HPDE6-E6E7 (cell line): ENCODE data around the gene SRP14.

Experiments
- DNase-seq: peaks from one replicate; pipeline ENCODE4 v3.0.0; 2011; ENCODE audit warnings: missing footprints; ENCODE audit errors: extremely low spot score

Gene SRP14

DNA sequence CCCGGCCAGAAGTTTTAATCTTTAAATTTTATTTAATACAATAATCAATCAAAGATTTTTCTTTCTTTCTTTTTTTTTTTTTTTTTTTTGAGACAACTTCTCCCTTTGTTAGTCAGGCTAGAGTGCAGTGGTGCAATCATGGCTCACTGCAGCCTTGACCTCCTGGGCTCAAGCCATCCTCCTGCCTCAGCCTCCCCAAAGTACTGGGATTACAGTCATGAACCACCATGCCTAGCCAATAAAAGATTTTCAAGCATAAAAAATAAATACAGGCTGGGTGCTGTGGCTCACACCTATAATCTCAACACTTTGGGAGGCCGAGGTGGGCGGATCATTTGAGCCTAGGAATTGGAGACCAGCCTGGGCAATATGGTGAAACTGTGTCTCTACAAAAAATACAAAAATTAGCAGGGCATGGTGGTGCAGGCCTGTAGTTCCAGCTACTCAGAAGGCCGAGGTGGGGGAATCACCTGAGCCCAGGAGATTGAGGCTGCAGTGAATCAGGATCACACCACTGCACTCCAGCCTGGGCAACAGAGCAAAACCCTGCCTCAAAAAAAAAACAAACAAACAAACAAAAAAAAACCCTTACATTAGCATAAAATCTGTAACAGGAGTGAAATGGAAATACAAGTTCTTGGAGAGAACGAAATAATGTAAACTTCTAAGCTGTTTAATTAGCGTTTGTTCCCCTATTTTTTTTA is 29.1 kb upstream of the SRP14 start:
- no peak for DNase-seq

DNA sequence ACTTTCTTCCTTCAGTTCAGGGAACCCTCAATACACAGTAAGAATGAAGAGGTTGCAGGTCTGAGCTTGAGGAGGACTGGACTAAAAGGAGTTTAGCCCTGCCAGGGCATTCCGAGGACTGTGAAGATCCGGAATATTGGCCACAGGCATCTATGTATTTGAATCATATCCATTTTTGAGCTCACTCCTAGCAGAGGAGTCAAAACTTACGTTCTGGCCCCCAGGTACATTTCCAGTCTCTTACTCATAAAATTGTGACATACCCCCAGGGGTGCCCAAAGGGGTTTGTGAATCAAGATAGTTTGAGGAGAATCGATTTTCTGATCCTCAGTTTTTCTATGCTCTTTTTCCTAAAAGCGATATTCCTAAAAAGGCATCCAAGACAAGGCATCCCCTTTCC is 27.6 kb upstream of the SRP14 start:
- no peak for DNase-seq

DNA sequence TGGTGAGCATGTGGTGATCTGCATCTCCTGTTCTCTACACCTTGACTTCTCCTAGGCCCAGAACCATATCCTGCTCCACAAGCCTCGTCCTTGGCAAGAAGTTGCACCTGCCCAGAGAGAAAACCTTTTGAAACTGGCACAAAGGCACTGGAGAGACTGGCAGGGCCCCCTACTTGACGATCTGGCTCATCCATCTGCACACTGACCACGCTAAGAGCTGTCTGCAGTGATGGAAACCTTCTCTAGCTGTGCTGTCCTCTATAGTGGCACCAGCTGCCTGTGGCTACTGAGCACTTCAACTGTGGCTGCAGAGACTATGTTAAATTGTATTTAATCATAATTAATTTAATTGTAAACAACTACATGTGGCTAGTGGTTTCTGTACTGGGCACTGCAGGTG is 26.2 kb upstream of the SRP14 start:
- DNase-seq: no peak

DNA sequence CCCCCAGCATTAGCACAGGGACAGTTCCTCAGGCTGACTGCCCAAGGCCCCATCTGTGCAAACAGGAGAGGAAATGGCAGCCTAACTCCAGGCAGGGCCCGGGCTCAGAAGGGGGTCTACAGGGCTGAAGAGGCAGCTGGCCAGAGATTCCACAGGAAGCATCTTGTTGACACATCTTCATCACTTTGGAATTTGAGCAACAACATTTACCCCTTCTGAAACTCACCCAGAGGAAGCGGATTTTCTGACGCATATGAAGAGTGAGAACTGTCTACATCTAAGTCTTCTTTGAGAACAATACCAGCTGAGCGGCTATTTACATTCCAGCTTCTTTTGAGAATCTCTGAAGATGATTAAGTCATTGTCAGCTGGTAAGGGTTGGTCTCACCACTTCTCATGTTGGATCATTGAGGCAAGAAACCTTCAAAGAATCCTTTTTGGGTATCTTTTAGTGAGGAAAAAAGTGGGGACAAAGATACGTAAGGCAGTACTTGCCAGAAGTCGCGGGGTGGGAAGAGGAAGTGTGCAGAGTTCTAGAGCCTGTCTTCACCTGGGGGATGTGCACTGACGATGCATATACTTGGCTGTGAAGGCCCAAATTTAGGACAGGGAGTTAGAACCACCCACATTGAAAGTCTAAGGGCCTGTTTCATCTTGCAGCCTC is 25.4 kb upstream of the SRP14 start:
- no peak for DNase-seq

DNA sequence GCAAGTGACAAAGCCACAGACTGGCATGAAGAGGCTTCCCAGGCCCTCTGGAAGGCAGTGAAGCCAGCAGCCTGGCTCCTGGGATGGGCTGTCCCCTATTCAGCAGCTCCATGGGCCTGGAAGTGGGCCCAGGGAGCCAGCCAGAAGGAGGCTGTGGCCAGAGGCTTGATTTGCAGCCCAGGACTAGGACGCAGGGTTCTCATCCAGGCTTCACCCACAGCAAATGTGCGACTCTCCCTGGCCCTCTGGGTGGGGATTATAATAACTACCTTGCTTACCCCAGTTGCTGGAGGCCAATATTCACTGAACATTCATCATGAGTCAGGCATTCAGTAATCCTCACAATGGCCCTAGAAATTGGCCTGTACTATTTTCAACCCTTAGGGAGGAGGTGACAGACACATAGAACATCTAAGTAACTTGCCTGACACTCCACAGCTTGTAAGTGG is 24.6 kb upstream of the SRP14 start:
- DNase-seq: peak; percentile 69

DNA sequence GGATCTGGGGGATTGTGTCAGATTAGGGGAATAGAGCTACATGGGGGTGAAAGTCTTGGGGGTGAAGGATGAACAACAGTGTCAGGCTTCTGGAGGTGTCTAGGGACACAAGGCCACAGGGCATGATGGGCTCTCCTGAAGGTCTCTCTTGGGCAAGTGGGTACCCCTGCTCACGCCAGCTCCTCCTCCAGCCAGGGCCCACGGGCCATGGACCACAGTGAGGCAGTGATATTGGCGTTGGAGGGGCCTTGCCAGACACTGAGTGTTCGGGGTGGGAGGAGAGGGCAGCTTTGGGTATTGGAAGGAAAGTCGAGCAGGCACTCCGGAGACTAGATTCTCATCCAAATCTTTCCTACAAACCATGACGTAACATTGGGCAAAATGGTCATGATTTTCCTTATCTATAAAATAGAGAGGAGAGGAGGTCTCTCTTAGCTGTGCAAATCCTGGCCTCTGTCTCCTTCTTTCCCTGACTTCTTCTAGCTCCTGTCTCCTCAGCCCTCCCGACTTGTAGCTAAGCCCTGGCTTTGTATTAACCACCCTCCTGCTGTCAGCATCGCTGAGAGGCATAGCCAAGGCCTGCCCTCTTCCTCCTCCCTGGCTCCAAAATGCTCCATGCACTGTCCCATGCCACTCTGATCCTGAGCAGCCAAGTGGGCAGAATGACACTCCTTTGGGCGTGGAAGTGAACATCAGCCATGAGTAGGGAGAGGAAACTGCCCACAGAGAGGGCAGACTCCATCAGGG is 24.0 kb upstream of the SRP14 start:
- DNase-seq: no peak

DNA sequence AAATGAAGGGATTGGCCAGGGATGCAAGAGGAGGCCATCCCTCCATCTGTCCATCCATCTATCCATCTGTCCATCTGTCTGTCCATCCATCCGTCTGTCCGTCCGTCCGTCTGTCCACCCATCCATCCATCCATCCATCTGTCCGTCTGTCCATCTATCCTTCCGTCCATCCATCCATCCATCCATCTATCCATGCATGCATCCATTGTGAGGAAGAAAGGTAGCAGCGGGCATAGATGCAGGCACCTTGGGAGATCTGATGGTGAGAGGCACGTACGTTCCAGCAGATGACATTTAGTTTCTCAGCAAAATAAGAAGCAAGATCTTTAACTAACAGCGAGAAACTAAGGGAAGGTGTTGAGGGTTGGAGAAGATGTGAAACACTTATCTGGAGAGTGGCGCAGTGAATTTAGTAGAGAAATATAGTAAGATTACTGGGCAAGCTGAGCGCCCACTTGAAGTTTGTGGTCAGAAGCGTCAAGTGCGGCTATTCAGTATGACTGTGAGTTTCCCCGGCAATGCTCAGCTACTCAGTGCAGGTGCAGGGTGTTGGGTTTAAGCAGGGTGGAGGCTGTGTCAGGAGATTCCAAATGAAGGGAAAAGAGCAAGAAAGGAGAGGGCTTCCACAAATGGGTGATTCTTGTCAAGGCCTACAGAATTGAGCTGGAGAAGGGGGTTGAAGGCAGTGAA is 22.4 kb upstream of the SRP14 start:
- DNase-seq: no peak

DNA sequence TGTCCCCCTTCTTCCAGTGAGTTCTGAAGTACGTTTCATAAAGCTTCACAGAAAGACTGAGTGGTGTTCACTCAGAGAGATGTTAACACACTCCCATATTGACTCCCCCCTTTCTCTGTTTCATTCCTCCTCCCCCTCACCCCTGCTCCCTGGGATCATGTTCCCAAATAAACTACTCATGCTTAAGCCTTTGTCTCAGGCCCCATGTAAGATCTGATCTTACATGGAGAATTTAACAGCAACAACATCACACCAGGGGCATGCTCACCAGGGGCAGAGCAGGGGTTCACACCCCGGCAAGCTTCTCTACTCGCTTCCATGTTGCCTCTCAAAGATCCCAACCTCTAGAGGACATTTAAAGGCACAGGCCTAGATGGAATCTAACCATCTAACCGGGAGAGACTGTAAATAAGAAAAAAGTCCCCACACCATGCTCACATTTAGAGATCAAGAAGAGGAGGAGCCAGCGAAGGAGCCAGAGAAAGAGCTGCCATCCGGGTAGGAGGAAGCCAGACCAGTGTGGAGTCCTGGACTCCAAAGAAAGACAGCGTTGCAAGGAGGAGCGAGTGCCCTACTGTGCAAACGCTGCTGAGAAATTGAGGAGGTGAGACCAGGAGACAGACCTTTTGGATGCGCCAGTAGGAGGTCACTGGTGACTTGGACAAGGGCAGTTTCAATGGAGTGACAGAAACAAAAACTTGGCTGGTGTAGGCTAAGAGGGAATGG is 21.4 kb upstream of the SRP14 start:
- DNase-seq: no peak

DNA sequence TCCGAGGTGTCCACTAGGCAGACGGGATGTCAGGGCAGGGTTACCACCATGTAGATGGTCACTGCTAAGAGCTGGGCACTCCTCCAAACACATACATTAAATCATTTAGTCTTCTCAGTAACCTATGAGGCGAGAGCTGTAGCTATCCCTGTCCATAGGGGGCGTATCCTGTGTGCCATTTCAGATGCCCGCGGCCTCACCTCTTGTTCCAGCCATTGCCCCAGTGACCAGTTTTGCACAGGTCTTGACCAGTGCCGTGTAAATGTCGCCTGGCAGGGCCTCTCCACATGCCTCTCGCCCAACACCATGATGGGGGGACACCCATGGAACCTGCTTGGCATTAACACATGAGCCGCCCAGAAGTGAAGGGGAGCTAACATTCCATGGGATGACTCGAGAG is 20.8 kb upstream of the SRP14 start:
- no peak for DNase-seq

DNA sequence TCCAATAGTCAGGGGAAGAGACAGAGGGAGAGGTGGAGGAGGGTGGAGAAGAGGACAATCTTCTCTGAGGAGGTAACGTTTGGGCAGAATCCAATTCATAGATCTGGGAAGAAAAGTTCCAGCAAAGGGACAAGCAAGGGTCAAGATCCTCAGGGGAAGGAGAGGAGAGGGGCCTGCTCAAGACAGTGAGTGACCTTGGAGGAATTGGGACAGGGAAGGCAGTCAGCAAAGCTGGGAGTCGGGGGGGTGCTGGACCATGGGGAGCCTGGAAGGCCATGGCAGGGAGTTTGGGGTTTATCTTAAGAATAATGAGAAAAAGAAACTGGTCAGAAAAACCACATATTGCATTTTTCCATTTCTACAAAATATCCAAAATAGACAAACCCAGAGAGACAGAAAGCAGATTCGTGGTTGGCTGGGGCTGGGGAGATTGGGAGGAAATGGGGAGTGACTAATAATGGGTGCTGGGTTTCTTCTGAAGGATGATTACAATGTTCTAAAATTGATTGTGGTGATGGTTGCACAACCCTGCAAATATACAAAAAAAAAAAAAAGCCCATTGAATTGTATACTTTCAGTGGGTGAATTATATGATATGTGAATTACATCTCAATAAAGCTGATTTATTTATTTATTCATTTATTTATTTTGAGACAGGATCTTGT is 19.6 kb upstream of the SRP14 start:
- no peak for DNase-seq

DNA sequence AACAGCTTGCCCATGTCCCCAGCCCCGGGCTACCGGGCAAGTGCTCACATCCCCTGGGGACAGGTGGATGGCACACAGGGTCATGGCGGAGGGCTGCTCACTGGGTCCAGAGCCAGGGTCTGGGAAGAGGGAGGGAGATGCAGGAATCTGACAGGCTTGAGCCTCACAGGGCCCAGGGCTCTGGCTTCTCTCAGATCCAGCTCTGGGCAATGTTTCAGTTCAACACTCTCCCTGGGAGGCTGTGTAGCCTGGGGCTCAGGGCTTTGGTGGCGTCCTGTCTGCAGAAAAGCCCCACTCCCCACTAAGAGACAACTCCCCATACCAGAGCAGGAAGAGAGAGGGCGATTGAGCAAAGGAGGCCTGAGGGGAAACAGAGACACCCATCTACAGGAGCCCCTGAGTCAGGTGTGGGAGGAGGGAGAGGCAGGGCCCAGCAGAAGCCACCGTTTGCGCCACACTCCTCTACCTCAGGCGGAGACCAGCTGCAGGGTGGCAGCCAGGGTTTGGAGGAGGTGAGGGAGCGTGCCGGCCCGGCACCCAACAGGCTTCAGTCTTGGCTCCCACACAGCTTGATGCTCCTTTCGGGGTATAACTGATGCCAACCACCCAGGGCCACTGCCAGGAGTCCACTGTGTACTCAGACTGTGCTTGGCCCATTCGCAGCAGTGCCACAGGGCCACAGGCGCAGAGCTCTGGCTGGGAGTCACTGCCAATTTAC is 16.8 kb upstream of the SRP14 start:
- DNase-seq: no peak

DNA sequence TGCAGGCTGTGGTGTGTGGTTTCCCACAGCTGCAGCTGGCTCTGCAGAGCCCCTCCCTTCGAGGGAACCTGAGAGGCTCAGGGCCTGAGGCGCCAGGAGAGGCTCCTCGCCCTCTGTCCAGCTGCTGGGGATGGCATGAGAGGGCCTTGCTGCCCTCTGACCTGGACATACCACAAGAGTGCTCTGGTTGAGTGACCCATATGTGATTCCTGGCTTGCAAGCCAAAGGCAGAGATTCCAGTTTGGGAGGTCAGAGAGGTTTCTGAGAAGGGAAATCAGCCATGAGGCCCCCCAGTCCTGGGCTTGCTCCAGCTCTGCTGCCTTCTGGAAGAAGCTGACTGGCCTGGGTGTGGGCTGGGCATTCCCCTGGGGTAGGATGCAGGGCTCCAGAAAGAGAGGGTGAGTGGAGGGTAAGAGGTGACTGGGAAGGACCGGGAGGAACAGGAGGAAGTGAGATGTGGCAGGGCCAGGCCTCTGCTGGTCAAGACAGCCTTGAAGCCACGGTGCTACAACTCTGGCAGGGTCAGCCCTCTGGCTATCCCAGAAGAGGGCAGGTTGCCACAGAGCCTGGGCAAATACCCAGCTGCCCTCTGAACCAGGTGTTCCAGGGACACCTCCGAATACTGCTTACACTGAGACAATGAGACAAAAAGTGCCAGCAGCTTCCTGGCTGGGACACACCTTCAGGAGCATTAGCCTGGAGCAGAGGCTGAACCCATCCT is 16.0 kb upstream of the SRP14 start:
- DNase-seq: no peak

DNA sequence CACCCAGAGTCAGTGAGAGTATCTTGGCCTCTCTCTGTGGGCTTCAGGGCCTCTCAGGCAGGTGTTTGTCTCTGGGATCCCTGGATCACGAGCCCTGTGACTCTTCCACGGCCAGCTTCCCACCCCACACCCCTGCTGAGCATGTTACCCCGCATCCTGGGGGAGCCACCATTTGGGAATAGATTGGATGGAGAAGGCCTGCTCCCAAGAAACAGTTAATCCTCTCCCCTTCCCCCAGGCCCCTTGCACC is 15.5 kb upstream of the SRP14 start:
- no peak for DNase-seq

DNA sequence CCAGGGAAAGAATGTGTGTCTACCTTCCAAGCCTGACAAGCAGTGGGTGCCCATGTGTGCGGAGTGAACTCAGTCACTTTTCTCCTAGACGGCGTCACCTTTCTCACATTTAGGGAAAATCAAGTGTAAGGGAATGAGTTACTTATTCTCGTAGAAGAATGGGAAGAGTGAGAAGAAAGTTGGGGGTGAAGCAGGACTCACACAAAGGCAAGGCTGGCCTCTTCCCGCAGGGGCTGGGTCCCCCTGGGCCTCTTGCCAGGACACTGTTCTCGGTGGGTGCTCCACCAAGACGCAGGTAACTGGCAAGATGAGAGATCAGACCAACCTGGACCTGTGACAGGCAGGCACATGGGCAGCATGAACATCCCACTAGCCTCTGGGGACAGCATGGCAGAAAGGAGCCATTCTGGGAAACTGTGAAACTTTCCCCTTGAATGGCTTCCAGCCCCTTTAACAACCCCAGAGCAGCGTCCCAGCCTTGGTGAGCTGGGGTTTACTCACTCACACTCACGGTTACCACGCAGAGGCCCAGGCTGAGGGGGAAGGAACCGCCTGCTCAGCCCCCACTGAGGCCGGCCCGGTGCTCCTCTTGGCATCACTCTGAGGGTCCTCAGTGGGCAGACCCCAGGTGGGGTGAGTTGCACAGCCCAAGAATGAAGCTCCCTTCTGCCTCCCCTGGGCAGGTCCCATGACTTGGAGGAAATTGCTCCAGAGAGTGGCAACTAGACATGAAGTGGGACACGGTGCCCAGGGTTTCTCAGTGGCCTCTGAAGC is 15.0 kb upstream of the SRP14 start:
- no peak for DNase-seq

DNA sequence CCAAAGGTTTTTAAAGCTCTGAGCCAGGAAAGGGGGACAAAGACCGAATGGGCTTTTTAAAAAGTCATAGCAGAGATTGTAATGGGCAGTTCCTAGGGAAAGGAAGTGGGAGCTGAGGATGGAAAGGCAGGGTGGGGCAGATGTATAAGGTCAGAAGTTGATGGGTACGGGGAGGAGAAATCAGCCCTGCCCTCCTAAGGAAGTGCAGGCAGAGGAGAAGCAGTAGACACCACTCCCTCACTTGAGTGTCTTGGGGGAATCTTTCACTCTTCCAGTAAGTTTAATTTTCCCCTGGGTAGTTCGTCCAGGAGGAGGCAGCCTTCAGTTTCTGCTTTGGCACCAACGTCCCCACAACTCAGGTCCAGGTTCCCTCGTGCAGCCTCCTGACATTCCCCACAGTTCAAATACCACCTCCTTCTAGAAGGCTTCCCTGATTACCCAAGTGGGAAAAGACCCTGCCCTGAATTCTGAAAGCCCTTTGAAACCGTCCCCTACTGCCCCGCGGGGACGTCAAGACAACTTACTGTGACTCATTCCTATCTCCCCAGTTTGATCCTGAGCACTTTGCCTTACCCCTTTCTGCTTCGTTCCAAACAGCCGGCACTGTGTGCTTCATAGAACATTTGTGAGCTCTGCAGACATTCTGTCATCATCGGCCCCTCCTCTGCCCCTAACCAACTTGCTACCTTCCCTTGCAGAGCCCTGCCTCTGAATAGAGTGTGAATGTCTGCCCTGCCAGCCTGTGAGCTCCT is 14.3 kb upstream of the SRP14 start:
- DNase-seq: no peak

DNA sequence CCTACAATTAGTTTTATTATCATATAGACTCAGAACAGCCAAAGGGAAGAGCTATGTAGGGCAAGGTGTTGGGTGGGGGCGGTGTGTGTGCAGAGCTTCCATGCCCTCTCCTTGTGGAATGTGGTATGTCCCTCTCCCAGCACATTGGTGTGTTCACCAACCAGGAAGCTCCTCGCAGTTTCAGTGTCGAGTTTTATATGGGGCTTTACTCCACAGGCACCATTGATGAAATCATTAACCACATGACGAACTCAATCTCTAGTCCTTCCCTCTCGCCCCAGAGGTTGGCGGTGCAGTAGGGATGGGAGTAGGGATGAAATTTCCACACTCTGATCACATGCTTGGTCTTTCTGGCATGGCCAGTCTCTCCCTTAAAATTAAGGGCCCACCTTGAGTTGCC is 13.6 kb upstream of the SRP14 start:
- no peak for DNase-seq

DNA sequence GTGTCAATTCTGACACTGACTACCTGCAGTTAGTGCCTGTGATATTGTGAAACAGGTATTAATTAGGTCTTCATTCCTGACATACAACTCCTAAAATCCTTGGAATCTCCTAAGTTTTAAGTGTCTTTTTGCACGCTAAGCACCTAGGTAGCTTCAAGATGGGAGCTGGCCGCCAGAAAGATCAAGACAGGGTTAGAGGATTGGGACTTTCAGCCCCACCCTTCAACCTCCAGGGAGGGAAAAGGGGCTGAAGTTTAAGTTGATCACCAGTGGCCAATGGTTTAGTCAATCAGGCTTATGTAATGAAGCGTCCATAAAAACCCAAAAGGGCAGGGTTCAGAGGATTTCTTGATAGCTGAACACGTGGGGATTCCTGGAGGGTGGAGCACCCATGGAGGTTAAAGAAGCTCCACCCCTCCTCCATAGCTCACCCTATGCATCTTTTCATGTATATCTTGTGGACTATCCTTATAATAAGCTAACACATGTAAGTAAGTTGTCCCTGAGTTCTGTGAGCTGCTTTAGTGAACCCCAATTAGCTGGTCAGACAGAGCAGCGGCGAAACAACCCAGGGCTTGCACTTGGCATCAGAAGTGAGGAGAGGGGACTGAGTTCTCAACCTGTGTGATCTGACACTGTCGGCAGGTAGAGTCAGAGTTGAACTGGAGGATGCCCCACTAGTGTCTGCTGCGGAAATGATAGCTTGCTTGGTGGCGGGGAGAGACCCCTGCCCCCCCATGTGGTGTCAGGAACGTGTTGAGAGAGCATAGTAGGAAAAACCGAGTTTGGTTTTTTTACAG is 12.8 kb upstream of the SRP14 start:
- no peak for DNase-seq
